Endometrial microvascular endothelial cells (primary cell): ENCODE measurements around the gene OSTN. TPM values are rescaled to one million over a fixed set of nuclear protein-coding genes. Genes with fewer than 3 reads are reported as not detected.
"Not testable (repeated sequence)": the region's sequence is repeated elsewhere in the genome, so short reads cannot be mapped to it uniquely, and the experiment has no call there.

ENCODE experiments used
- in situ Hi-C: cut with HindIII; loops from 2 replicates; pipeline ENCODE4 v1.10.0; 2017; ENCODE audit warnings: low sequenced_read_pairs, low pct_unique_long_range_greater_than_20kb; ENCODE audit errors: inconsistent ontology term
- total RNA-seq: library from RNA; depleted of rRNA; stranded (reverse); fragments of >200 nt; gene quantifications from one replicate; pipeline ENCODE4 v1.2.3, GENCODE V29; 2015; ENCODE audit errors: inconsistent ontology term

OSTN gene
- total RNA-seq, 1 donor from 2014 or later: not detected

DNA sequence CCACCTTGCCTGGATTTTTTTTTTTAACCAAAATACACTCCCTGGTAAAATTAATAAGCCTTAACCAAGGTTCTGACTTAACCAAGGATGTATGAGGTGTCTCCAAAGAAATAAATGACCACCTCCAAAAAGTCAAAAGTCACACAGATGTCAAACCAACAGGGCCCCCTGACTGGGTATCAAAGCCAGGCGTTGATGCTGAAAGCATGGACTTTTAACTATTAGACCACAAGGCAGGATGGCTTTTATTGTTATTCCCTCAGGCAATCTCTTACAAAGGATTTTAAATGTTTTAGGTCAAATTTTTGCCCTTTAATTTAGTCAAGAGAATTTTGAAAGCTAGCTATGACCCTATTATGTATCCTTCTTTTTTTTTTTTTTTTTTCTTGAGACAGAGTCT lies 60.4 kb downstream of the OSTN start:
- in situ Hi-C loops: no loop called here

DNA sequence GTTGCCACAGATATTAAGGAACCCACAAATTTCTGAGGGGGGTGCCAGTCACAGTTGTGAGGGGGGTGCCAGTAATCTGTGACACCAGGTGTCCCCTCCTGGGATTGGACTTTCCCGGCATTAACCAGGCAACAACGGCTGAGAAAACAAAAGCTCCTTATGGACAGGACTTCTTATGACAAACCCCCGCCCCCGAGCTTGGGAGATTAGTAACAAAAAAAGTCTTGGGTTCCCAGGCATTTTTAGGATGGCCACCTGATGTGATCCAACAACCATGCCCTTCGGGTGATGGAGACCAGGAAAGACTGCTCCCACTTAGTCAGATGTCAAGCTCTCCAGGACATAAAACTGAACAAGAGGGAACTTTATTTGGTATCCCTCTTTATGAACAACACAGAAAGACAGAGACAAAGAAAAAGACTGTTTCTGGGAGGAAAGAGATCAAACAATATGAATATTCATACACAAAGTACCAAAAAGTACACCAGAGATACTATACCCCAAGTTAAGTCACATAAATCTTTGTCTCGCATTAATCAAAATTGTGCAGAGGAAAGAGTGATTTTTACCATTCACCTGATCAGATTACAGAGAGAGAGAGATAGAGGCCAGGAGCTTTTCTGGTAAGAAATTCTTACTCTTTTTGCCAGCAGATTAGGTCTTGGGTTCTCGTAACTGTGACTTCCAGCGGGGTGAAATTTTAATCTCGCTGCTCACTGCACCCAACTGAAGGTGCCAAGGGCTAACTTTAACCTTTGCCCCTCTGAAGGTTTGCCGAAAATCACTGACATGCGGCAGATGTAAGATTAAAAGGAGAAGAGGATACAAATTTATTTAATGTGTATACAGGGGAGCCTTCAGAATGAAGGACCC lies 61.6 kb downstream of the OSTN start:
- in situ Hi-C loops: no loop called here

DNA sequence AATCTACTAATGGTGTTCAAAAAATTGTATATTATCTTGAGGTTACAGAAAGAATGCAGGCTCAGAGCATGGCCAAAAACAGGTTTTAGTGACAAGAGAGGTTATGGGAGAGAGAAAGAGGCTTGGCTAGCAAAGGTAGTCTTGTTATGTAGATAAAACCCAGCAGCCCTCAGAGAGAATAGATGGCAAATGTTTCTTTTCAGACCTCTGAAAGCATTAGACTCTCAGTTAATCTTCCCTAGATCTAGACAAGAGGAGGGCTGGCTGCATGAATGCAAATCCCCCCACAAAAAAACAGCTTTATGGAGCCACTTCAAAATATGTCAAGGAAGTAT lies 62.2 kb downstream of the OSTN start:
- in situ Hi-C loops: no loop called here

DNA sequence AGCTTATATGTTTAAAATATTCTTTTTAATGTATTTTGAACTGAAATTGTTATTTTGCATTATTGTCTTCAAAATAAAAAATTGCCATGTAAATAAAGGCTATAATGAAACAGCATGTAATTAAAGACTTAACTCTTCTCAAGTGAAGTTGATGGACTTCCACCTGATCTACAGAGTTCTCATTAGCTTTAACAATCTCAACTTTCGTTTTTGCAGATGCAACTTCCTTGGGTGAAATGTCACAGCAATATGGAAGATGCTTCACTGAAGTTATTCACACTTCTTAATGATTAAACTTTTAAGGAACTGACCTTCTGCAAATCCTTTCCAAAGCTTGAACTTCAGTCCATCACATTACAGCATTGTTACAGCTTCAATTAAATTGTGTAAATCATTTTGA lies 63.6 kb downstream of the OSTN start:
- in situ Hi-C loops: no loop called here

DNA sequence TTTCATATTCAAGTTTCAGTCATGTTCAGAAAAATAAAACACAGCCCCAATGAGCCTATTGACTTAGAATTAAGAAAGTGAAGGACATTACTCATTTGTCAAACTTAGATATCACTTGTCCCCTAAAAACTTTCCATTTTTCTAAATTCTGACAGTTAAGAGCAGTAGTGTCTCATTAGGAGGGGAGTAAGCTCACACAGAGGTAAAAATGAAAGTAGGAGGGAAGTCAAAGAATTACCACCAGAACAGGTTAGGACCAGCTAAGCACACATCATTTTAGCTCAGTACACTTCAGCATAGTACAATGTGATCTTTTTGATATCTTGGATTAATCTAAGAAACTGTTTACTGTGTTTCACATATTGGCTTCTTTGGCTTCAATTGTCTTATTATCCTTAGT lies 64.3 kb downstream of the OSTN start:
- in situ Hi-C loops: no loop called here

DNA sequence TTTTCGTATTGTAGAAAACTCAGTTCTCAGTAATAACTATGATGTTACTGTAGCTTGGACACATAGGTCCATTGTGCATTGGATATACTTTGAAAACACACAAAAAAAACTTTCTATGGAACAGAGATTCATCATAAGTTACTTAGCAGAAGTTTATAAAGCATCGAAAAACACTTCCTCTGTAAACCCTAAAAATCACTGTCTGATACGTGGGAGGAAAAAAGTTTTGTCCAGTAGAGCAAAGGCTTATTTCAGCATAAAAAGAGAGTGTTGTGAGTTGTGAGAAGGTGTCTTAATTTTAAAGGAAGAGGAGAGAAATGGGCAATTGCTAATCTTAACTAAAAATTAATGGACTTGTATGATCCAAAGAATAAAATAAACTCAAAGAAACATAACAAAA lies 64.8 kb downstream of the OSTN start:
- in situ Hi-C loops: no loop called here

DNA sequence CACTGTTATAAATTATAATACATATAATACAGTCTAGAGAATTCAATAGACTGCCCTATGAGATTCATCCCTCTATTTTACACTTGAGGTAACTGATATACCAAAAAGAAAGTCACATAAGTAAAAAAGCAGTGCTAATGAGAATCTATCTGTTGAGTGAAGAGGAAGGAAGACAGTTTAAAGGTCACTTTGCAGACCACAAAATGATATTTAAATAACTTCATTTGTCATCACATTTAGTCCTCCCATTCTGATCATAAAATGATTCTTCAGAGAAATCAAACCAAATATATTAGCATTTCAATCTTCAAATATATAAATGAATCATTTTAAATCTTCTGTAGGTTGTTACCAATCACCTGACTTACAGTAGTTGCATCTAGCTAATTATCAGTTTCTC lies 69.7 kb downstream of the OSTN start:
- in situ Hi-C loops: no loop called here

DNA sequence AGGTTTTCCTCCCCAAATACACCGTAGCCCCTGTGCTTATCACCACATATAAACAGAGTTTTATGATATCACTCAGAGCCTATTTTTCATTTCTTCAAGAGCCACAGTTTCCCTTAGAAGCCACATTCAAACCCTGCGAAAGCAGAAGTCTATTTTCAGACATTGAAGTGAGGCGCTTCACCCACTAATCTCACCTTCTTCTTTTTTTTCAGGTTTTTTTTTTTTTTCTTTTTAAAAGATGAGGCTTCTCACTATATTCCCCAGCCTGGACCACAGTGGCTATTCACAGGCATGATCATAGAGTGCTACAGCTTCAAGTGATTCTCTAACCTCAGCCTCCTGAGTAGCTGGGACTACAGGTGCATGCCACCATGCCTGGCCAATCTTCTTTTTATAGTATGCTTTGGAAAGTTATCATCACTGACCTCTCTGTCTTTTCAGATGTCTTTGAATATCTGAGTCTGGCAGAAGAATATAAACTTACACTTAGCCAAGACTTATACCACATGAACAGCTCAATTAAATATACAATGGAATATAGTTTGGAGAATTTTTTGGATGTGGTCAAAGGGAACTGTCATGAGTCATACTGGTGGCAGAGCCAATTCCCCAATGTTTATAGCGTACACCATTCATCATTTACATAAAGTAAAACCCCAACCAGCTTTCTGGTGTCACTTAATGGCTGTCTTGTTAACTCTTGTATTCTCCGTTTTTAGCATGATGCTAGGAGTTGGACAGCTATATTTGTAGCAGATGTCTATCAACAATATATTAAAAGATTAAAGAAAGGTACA lies 70.4 kb downstream of the OSTN start:
- in situ Hi-C loops: no loop called here

DNA sequence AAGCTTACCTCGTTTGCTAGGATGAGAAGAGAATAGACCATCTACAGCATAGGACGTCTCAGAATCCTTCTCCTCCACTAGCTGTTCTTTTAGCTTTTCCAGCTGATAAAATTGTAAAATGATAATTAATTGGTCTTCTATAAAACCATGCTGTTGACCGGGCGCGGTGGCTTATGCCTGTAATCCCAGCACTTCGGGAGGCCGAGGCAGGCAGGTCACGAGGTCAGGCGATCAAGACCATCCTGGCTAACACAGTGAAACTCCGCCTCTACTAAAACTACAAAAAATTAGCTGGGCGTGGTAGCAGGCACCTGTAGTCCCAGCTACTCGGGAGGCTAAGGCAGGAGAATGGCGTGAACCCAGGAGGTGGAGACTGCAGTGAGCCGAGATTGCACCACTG lies 76.2 kb downstream of the OSTN start:
- in situ Hi-C loops: not testable (repeated sequence)

DNA sequence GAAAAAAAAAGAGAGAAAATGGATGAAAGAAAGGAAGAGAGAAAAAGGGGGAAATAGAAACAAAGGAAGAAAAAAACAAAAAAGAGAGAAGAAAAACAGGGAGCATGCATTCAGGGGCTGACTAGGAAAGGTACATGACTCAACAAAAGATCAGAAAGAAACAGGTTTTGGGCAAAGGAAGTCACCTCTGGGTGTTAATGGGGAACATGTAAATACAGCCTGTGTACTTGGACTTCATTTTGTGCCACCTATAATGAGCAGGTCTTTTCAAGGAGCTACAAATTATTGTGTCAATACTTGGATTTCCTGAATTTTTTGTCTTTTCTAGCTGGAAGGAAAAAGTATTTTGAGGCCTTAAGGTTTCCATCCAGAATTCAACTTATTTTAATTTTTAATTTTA lies 76.7 kb downstream of the OSTN start:
- in situ Hi-C loops: no loop called here

DNA sequence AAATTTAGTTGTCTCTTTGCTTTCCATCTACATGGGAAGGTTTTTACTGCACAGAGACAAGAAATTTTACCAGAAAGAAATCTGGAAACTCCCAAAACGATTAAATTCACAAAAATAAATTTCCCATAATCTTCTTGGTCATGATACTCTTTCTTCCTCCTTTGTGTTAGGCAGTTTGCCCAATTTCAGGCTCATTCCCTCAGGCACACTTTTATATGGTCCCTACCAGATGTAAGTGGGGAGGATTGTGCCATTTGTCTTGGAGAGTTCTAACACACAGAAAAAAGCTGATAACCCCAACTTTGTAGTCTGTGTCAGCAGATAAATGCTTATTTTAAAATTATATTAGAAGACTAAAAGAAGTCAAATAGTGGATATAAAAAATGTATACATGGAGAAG lies 81.1 kb downstream of the OSTN start:
- in situ Hi-C loops: no loop called here

DNA sequence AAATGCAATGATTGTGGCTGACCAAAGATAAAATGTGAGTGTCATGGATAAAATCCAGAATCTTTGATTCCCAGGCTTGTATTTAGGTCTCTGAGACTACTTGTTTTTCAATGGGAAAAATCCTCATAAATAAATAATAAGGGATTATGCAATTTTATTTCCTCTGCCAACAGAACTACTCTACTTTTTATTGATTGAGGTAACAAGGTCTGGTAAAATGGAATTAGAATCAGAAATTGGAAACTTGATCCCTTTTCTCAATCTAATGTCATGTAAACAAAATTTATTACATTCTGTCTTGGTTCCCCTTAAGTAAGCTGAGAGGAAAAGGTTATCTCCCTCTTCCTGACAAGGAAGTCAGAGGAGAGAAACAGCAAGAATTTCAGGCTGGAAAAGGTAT lies 81.8 kb downstream of the OSTN start:
- in situ Hi-C loops: no loop called here

DNA sequence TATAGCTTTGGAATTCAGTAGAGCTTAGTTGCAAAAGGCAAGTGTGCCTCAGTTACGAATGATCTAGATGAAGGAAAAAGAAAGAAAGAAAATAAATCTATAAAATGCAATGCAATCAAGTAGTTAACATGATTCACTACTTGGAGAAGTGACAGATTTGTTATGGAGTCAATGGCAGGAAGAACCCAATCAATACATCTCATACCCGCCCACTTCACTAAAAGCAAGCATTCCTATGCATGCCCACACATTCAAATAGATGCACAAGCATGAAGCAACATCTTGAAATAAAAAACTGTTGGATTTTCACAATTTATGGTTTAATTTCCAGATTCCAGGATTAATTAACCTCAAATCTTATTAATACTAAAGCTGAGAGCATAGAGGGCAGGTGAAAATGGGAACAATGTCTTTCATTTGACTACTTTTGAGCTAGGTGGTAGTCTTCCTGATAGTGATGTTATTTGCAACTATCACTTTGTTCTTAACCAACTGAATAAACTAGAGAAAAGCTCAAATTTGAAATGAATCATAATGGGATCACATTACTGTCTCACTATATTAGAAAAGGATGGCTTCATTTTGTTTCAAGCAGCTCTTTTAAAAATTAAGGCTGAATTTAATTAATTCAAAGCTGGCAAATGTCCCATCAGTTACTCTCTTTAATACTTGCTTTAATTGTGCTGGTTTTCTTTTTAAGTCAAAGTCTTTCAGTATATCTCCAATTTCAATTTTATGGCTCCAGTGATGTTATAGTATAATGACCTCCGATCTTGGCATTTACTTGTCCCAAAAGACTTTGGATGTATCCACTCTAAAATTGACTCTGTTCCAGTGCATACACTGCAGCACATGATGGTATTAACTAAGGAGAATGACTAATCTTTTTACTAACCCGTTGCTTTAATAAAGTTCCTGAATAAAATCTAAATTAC lies 83.5 kb downstream of the OSTN start:
- in situ Hi-C loops: no loop called here

DNA sequence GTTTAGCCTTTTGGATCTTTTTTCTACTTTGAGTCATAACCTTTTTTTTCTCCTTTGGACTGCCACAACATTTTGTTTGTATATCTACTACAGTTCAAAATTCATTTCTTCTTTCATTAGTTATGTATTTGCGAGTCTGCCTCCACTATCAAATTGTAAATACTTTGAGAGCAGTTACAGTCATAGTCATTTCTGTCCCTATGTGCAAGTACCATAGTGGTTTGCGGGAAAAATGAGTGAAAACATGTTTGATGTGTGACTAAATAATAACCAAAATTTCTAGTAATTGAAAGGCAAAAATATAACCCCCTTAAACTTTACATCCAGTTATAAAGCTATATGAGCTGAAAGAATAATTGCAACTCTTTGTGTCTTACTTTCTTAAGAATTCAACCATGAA lies 84.4 kb downstream of the OSTN start:
- in situ Hi-C loops: no loop called here

DNA sequence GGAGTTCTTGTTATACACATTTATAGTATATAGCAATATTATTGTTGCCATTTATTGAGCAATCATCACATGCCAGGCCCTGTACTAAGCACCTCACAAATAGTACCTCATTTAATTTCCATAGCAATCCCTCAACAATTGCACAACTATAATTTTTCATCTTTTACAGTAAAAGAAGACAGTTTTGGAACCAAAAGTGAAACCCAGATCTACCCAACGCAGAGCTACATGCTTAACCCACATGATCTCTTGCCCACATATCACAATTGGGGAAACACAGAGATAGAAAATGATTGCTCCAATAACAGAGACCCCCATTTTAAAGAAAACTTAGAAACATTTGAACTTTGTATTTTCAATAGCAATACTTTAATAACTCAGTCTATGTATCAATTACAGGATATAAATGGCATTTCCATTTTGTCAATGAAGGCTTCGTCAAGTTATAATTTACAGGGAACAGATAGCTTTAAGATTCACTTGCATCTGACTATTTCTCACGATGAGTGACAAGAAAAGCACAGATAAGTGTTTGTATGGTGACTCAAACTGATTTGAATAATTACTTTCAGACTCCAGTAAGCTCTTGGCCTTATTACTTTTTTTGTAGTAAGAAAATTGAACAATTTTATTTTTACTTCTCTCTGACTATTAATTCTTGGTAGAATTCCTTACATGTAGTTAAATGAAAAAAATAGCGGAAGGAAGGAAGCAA lies 91.4 kb downstream of the OSTN start:
- in situ Hi-C loops: no loop called here

DNA sequence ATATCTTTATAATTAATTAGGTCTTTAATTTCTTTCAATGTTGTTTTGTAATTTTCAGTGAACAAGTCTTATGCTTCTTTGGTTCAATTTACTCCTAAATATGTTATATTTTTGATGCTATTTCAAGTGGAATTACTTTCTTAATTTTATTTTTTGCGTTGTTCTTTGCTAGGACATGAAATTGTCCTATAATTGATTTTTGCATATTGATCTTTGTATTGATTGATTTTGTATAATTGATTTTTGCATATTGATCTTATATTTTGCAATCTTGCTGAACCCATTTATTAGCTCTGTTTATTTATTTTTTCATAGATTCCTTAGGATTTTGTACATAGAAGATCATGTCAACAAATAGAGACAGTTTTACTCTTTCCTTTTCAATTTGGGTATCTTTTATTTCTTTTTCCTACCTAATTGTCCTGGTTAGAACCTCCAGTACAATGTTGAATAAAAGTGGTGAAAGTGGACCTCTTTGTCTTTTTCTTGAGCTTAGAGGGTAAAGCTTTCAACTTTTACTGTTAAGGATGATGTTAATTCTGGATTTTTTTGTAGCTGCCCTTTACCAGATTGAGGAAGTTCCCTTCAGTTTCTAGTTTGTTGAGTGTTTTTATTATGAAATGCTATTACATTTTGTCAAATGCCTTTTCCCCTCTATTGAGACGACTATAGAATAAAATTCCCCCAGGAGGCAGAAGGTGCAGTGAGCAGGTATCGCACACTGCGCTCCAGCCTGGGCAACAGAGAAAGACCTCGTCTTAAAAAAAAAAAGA lies 93.4 kb downstream of the OSTN start:
- in situ Hi-C loops: no loop called here

DNA sequence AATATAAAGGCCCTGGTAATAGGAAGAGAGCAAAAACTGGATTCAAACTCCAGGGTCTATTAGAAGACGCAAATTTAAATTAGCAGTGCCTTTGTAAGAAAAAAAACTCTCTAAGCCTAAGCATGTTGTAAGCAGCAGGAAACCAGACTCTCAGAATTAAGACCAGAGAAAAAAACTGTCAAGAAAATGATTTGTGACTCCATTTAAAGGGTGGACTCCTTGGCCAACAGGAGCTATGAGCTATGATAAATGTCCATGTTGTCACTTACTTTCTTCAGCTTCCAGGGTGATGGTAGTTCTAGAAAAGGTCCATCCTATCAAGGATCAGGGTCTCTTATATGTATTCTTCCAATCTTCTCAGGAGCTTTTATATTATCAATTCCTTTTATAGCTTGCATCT lies 95.2 kb downstream of the OSTN start:
- in situ Hi-C loops: no loop called here

DNA sequence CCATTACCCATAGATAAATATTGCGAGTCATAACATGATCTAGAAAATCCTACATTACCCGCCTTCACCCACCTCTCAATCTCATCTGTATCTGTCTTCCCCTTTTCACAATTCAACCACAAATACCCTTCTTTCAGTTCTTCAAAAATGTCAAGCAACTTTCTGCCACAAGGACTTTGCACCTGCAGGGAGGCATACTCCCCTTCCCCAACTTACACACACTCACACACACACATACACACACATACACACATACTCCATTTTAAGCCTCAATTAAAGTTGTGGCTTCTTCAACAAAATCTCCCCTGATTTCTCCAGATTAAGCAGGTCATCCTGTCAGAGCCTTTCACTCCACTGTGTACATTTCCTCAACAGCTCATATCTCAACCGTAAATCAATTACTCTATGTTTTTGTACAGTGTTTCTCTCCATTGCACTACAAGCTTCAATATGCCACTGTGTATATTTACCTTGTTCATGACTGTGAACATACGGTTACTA lies 97.0 kb downstream of the OSTN start:
- in situ Hi-C loops: no loop called here
